MM.1S (cell line): ENCODE data around the gene UNC13A.

Experiments
- EZH2phosphoT487 ChIP-seq: fragments of 300-600 bp; sonication (generic); IDR thresholded peaks from 2 replicates; pipeline ENCODE4 v1.6.1; 2018; ENCODE audit warnings: antibody characterized with exemption, low read length
- TF ChIP-seq, protein P1 (sequence below): fragments of 300-600 bp; sonication (generic); IDR thresholded peaks from 2 replicates; pipeline ENCODE4 v1.5.1; 2016; ENCODE audit warnings: antibody characterized with exemption, low read length, mixed read lengths

DNA sequence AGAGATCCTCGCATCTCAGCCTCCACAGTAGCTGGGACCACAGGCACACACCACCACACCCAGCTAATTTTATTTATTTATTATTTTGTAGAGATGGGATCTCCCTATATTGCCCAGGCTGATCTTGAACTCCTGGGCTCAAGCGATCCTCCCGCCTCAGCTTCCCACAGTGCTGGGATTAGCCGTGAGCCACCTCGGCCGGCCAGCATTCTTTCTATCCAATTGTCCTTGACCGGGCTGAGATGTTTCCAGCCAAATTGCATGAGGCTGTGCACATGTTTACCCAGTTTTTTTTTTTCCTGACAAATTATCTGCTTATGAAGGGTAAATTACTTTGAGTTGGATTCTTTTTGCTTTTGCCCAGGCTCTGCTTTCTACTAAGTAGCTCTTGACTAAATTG lies 28.2 kb downstream of the UNC13A start:
- TF ChIP-seq, protein P1, sequence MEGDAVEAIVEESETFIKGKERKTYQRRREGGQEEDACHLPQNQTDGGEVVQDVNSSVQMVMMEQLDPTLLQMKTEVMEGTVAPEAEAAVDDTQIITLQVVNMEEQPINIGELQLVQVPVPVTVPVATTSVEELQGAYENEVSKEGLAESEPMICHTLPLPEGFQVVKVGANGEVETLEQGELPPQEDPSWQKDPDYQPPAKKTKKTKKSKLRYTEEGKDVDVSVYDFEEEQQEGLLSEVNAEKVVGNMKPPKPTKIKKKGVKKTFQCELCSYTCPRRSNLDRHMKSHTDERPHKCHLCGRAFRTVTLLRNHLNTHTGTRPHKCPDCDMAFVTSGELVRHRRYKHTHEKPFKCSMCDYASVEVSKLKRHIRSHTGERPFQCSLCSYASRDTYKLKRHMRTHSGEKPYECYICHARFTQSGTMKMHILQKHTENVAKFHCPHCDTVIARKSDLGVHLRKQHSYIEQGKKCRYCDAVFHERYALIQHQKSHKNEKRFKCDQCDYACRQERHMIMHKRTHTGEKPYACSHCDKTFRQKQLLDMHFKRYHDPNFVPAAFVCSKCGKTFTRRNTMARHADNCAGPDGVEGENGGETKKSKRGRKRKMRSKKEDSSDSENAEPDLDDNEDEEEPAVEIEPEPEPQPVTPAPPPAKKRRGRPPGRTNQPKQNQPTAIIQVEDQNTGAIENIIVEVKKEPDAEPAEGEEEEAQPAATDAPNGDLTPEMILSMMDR: no peak
- no peak for TF ChIP-seq EZH2phosphoT487
